Measurements from ENCODE around the gene SCAPER.

DNA sequence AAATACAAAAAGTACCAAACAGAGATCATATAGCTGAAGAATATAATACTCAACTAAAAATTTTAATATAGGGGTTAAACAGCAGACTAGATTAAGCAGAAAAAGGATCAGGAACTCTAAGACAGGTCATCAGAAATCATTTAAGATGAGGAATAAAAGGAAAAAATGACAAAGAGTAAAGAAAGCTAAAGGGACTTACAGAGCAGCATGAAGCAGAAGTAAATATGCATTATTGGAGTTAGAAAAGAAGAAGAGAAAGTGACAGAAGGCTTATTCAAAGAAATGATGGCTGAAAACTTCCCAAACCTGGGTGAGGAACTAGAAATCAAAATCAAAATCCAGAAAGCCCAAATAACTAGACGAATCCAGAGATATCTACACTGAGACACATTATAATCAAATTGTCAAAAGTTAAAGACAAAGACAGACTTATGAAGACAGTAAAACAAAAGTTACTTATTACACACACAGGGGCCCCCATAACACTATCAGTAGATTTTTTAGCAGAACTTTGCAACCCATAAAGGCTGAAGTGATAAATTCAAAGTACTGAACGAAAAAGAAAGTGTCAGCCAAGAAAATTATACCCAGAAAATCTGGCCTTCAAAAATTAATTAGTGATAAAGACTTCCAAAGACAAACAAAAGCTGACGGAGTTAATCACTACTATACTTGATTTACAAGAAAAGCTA lies 95.6 kb downstream of the SCAPER start:
- TF ChIP-seq, protein P1, sequence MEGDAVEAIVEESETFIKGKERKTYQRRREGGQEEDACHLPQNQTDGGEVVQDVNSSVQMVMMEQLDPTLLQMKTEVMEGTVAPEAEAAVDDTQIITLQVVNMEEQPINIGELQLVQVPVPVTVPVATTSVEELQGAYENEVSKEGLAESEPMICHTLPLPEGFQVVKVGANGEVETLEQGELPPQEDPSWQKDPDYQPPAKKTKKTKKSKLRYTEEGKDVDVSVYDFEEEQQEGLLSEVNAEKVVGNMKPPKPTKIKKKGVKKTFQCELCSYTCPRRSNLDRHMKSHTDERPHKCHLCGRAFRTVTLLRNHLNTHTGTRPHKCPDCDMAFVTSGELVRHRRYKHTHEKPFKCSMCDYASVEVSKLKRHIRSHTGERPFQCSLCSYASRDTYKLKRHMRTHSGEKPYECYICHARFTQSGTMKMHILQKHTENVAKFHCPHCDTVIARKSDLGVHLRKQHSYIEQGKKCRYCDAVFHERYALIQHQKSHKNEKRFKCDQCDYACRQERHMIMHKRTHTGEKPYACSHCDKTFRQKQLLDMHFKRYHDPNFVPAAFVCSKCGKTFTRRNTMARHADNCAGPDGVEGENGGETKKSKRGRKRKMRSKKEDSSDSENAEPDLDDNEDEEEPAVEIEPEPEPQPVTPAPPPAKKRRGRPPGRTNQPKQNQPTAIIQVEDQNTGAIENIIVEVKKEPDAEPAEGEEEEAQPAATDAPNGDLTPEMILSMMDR (IDR thresholded peaks at IDR 0.05 in 2 of 3, conservative IDR thresholded peaks at IDR 0.05 in 1 of 3; ENCODE audit: control insufficient read depth in 2 of 3, extremely low read depth in 1 of 3, insufficient read depth in 1 of 3, low read depth in 3 of 3, low read length in 3 of 3): no peak
- TF ChIP-seq EP300 (IDR thresholded peaks at IDR 0.05; ENCODE audit: borderline replicate concordance in 1 of 2, control insufficient read depth in 1 of 2, low read depth in 2 of 2, low read length in 2 of 2) (no peak), POLR2A (IDR thresholded peaks at IDR 0.05; ENCODE audit: low read depth, low read length) (no peak), POLR2AphosphoS5 (IDR thresholded peaks at IDR 0.05; ENCODE audit: low read length) (no peak), NRF1 (conservative IDR thresholded peaks at IDR 0.05; ENCODE audit: low read depth, low read length) (no peak), ATF7 (IDR thresholded peaks at IDR 0.05; ENCODE audit: low read depth) (no peak), KDM1A (IDR thresholded peaks at IDR 0.05; ENCODE audit: borderline replicate concordance) (no peak), RFX5 (IDR thresholded peaks at IDR 0.05; ENCODE audit: low read depth, low read length) (no peak), SP1 (IDR thresholded peaks at IDR 0.05; ENCODE audit: low read depth, low read length) (no peak), HDGF (IDR thresholded peaks at IDR 0.05) (no peak), SREBF2 (IDR thresholded peaks at IDR 0.05; ENCODE audit: low read length) (no peak)

All from GM12878 (cell line).